Stimulated activated naive B cell treated with anti-CD40 and anti-IgM and Interleukin-4, amounts not matched to agents 10 μg/mL and 1 μg/mL and 100 μg/mL, for 72 hours (primary cell): ENCODE measurements around the gene MED12L.

Experiments
- ATAC-seq, 2 donors: fragments of 150-1000 bp; cut with Tn5 transposase; replicated peaks; 2 replicates each; pipeline ENCODE4 v1.10.0; 2021; ENCODE audit warnings: moderate library complexity in 1 of 2
- DNase-seq: peaks from one replicate; pipeline ENCODE4 v3.0.0; 2021
- H3K27ac Mint-ChIP-seq: one replicate; pipeline ENCODE4 v1.8.0; 2022; ENCODE audit warnings: mild to moderate bottlenecking, mixed read lengths
- H3K27me3 Mint-ChIP-seq, 2 donors: one replicate each; pipeline ENCODE4 v1.8.0; 2022; ENCODE audit warnings: mixed read lengths in 2 of 2
- H3K36me3 Mint-ChIP-seq, 2 donors: one replicate each; pipeline ENCODE4 v1.8.0; 2022; ENCODE audit warnings: mixed read lengths in 2 of 2, mild to moderate bottlenecking in 1 of 2
- H3K4me1 Mint-ChIP-seq, 2 donors: one replicate each; pipeline ENCODE4 v1.8.0; 2022; ENCODE audit warnings: mixed read lengths in 2 of 2, mild to moderate bottlenecking in 1 of 2
- H3K4me3 Mint-ChIP-seq, 2 donors: one replicate each; pipeline ENCODE4 v1.8.0; 2022; ENCODE audit warnings: mild to moderate bottlenecking in 2 of 2, mixed read lengths in 2 of 2, moderate library complexity in 1 of 2
- H3K9me3 Mint-ChIP-seq, 2 donors: one replicate each; pipeline ENCODE4 v1.8.0; 2022; ENCODE audit warnings: mixed read lengths in 2 of 2, mild to moderate bottlenecking in 1 of 2

The MED12L gene

DNA sequence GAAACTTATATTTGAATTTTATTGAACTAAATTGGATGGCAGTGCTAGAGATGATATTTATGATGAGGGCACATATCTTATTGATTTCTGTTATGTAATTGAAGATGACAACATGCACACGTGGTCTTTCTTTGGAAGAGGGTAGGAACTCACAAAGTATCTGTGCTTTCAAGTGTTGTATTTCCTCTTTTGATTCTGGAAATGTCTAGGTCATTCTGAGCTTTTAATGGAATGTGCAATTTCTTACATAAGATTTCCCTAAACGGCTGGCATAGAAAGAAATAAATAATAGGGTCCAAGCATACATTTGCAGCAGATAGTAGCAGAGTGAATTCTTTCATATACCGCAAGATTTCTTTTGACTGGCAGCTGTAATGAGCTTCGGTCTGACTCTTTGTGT, 127.7 kb downstream of the MED12L start:
- ATAC-seq (no peak), DNase-seq (no peak)
- peaks cover 5 to 26% of the 10 kb centered on the region in 2 donors for H3K4me1 Mint-ChIP-seq
- H3K27me3 Mint-ChIP-seq, result no peaks in the 10 kb centered on the region
- H3K9me3 Mint-ChIP-seq, result no peaks in the 10 kb centered on the region
- no peak overlapping the region for H3K27ac Mint-ChIP-seq
- no peak overlapping the region for H3K4me3 Mint-ChIP-seq
- peaks cover 0 to 2% of the 10 kb centered on the region in 2 donors for H3K36me3 Mint-ChIP-seq

DNA sequence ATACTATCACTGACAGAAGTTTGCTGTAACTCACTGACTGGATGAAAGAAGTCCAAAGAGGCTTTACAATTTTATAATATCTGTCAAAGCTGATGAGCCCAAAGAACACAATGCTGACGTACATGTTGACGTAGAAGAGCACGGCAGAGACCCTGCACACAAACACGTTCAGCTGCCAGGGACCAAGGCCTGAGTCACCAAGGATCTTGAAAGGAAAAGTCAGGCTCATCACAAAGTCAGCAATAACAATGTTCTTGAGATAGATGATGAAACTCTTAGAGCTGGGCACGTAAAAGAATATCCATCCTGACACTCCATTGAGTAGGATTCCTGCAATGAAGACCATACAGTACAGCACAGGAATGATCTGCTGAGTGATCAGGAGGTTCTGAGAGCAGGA, 128.4 kb downstream of the MED12L start:
- Mint-ChIP-seq H3K27ac (no peak overlapping the region), H3K27me3 (no peaks in the 10 kb centered on the region), H3K4me3 (no peak overlapping the region), H3K36me3 (peaks cover 0 to 2% of the 10 kb centered on the region in 2 donors), H3K4me1 (peaks cover 5 to 26% of the 10 kb centered on the region in 2 donors), H3K9me3 (no peaks in the 10 kb centered on the region)
- DNase-seq, result no peak
- no peak for ATAC-seq

- Mint-ChIP-seq H3K27ac (peak overlapping the region; percentile 42), H3K9me3 (no peaks in the 10 kb centered on the region), H3K27me3 (no peaks in the 10 kb centered on the region), H3K36me3 (peaks cover 0 to 2% of the 10 kb centered on the region in 2 donors), H3K4me3 (no peak overlapping the region), H3K4me1 (peaks cover 5 to 30% of the 10 kb centered on the region in 2 donors)
- no peak for ATAC-seq
- DNase-seq, result no peak
Measured at GRCh38 chr3:151214459-151214858, 129.0 kb downstream of the MED12L start.

GRCh38 chr3:151216641-151217607, 131.5 kb downstream of the MED12L start:
- H3K4me1 Mint-ChIP-seq, result peaks cover 0 to 16% of the 10 kb centered on the region in 2 donors
- DNase-seq (no peak), ATAC-seq (no peak)
- H3K4me3 Mint-ChIP-seq, result no peak overlapping the region
- H3K27ac Mint-ChIP-seq, result peak overlapping the region; percentile 9
- no peaks in the 10 kb centered on the region for H3K27me3 Mint-ChIP-seq
- H3K36me3 Mint-ChIP-seq, result peaks cover 14 to 17% of the 10 kb centered on the region in 2 donors
- peaks cover 6 to 7% of the 10 kb centered on the region in 2 donors for H3K9me3 Mint-ChIP-seq

- no peak for ATAC-seq
- Mint-ChIP-seq H3K4me3 (no peak overlapping the region), H3K27ac (no peak overlapping the region), H3K9me3 (peaks cover 7 to 10% of the 10 kb centered on the region in 2 donors), H3K4me1 (peaks cover 0 to 16% of the 10 kb centered on the region in 2 donors), H3K27me3 (no peaks in the 10 kb centered on the region), H3K36me3 (peaks cover 22 to 24% of the 10 kb centered on the region in 2 donors)
- no peak for DNase-seq
Measured at GRCh38 chr3:151218136-151218535, 132.7 kb downstream of the MED12L start.

DNA sequence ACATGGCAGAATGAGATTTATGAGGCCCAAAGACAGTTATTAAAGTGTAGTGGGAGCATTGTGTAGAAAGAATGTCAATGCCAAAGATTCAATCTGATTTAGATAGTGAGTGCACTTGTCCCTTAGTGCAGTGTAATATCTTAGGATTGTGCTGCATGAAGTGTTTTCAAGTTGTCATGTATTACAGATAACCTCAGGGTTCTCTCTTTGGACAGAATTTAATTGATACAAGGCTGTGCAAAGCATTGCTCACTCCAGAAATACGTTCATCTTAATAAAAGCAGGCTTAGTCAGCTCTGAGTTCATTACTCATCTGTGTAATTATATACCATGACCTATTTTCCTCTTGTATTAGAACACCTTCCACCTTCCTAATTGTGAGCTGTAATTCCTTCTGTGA, 133.6 kb downstream of the MED12L start:
- Mint-ChIP-seq H3K27me3 (no peaks in the 10 kb centered on the region), H3K4me3 (no peak overlapping the region), H3K9me3 (peaks cover 9 to 10% of the 10 kb centered on the region in 2 donors), H3K27ac (no peak overlapping the region), H3K4me1 (peaks cover 0 to 16% of the 10 kb centered on the region in 2 donors), H3K36me3 (peaks cover 22 to 24% of the 10 kb centered on the region in 2 donors)
- ATAC-seq, result peak in 1 of 2 donors; percentile 67
- no peak for DNase-seq

DNA sequence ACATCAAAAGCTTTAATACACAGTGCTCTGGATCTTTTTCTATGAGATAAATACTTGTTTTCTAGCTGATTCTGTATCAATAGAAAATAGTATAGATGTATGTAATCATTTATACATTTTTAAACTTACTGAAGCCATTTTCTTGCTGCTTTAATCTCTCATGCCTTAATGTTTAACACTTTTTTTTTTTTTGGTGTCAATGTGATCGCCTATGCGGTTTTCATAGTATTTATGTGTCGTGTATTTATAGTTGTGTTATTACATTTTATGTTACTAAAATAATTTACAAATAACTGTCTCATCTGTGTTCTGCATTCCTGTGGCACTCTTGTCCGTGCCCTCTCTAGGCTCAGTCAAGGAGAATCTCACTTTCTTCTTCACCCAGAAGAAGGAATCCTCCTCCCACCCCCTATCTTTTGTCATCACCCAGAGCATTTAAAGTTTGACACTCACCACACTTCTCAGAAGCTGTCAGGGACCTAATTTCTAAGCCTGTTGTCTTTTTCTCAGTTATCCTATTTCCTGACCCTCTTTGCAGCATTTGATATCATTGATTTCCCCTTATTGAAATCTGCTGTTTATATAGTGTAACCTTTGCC, 138.9 kb downstream of the MED12L start:
- Mint-ChIP-seq H3K36me3 (peaks cover 22 to 23% of the 10 kb centered on the region in 2 donors), H3K27ac (no peak overlapping the region), H3K4me3 (no peak overlapping the region), H3K9me3 (peaks cover 9 to 10% of the 10 kb centered on the region in 2 donors), H3K4me1 (peaks cover 15 to 36% of the 10 kb centered on the region in 2 donors), H3K27me3 (no peaks in the 10 kb centered on the region)
- no peak for ATAC-seq
- no peak for DNase-seq

- ATAC-seq, result no peak
- Mint-ChIP-seq H3K27me3 (no peaks in the 10 kb centered on the region), H3K9me3 (peaks cover 9 to 10% of the 10 kb centered on the region in 2 donors), H3K36me3 (peaks cover 21 to 22% of the 10 kb centered on the region in 2 donors), H3K4me3 (no peak overlapping the region), H3K4me1 (peaks cover 15 to 38% of the 10 kb centered on the region in 2 donors), H3K27ac (no peak overlapping the region)
- no peak for DNase-seq
Measured at GRCh38 chr3:151225040-151225975, 139.8 kb downstream of the MED12L start.

- H3K27ac Mint-ChIP-seq, result no peak overlapping the region
- H3K27me3 Mint-ChIP-seq, result no peaks in the 10 kb centered on the region
- ATAC-seq (no peak), DNase-seq (no peak)
- H3K36me3 Mint-ChIP-seq, result peaks cover 13 to 14% of the 10 kb centered on the region in 2 donors
- no peak overlapping the region for H3K4me3 Mint-ChIP-seq
- H3K9me3 Mint-ChIP-seq, result peaks cover 4 to 5% of the 10 kb centered on the region in 2 donors
- H3K4me1 Mint-ChIP-seq, result peaks cover 20 to 46% of the 10 kb centered on the region in 2 donors
Measured at GRCh38 chr3:151226088-151226563, 140.7 kb downstream of the MED12L start.

- Mint-ChIP-seq H3K27me3 (no peaks in the 10 kb centered on the region), H3K36me3 (peaks cover 8% of the 10 kb centered on the region in 2 donors), H3K4me1 (peaks cover 24 to 53% of the 10 kb centered on the region in 2 donors), H3K9me3 (peaks cover 2 to 5% of the 10 kb centered on the region in 2 donors), H3K27ac (no peak overlapping the region), H3K4me3 (no peak overlapping the region)
- DNase-seq, result no peak
- ATAC-seq, result no peak
Measured at GRCh38 chr3:151226825-151227224, 141.4 kb downstream of the MED12L start.

DNA sequence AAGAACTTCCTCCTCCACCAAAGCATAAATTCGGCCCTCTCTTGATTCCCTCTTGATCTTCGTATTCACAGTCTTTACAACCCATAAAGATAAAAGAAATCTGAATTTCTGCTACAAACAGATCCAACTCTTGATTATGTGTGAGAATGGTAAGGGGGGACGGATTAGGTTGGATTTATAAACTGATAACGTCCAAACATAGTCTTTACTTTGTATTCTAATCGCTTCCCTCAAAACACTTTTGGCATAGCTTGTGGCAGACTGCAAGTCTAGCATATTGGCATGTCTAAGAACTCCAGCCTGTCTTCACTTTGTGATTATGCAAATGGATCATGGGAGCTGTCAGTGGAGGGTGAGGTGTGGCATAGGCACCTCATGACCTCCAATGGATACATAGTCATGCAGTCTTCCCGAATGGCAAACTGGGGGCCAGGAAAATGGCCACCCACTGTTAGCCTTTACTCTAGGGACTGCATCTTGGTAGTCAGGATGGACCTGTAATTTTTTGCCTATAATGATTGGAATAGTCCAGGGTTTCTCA, 141.9 kb downstream of the MED12L start:
- DNase-seq, result no peak
- Mint-ChIP-seq H3K27ac (no peak overlapping the region), H3K4me3 (peak overlapping the region in 1 of 2 donors; percentile 22), H3K27me3 (no peaks in the 10 kb centered on the region), H3K36me3 (peaks cover 3% of the 10 kb centered on the region in 2 donors), H3K9me3 (peaks cover 0 to 2% of the 10 kb centered on the region in 2 donors), H3K4me1 (peaks cover 29 to 58% of the 10 kb centered on the region in 2 donors)
- ATAC-seq, result peak; percentile 35 to 48

DNA sequence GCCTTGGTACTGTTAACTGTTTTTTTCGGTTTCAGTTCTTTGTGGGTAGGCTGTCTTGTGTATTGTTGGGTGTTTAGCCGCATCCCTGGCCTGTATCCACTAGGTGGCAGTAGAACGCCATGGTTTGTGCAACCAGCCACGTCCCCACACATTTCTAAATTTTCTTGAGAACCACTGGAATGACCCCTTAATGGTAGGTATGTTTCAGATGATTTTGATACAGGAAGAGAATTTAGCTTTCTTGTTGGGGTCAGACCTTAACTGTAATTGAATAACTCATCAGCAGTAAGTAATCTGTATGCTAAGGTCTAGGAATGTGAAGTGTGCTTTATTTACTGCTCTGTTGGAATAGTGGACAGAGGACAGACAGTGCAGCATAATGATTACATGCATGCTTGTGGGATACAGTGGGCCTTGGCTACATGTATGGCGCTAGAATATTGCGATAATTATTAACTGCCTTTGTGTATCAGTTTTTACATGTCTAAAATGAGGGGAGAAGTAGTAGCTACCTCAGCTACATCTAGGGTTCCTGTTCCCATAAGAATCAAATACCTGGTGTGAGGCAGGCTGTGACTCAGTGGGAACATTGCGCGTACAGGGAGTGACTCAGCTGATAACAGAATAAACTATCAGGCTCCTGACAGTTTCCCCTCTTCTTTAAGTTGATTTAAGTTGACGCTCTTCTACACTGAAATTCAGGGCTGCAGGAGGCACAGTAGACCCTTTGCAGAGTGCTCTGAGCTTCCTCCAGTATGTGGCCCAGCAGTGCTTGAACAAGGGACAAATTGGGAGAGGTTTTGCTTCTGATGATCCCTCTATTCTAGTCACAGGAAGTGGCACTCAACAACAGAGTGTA, 142.6 kb downstream of the MED12L start:
- peaks cover 0 to 2% of the 10 kb centered on the region in 2 donors for H3K36me3 Mint-ChIP-seq
- peaks cover 30 to 58% of the 10 kb centered on the region in 2 donors for H3K4me1 Mint-ChIP-seq
- peak overlapping the region in 1 of 2 donors; percentile 22 for H3K4me3 Mint-ChIP-seq
- H3K27ac Mint-ChIP-seq, result peak overlapping the region; percentile 85
- peak; percentile 63 for DNase-seq
- peaks cover 0 to 3% of the 10 kb centered on the region in 2 donors for H3K9me3 Mint-ChIP-seq
- peak; percentile 88 for ATAC-seq
- H3K27me3 Mint-ChIP-seq, result no peaks in the 10 kb centered on the region

DNA sequence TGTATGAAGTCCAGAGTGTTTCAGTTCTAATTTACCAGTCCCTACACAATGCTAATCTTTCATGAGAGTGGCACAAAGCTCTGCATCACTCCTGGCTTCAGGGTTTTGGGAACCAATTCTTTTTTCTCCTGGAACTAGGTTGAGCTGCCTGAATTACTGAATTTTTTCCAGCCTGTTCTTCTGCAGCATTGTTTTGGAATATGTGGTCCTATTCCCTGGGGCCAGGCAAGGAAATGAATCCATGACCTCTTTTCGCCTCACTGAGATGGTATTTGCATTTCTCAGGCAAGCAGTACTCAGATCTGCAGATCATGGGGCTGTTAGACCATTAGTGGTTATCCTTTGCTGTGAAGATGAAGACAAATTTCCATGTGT, 143.2 kb downstream of the MED12L start:
- Mint-ChIP-seq H3K36me3 (peaks cover 0 to 4% of the 10 kb centered on the region in 2 donors), H3K27ac (peak overlapping the region; percentile 85), H3K27me3 (no peaks in the 10 kb centered on the region), H3K4me3 (no peak overlapping the region), H3K9me3 (peaks cover 0 to 1% of the 10 kb centered on the region in 2 donors), H3K4me1 (peaks cover 30 to 58% of the 10 kb centered on the region in 2 donors)
- DNase-seq, result no peak
- peak; percentile 15 to 26 for ATAC-seq
